AG04450 (cell line): ENCODE measurements around the gene ASPSCR1. TPM values are rescaled to one million over a fixed set of nuclear protein-coding genes. Genes with fewer than 3 reads are reported as not detected.
"Not testable (repeated sequence)": the region's sequence is repeated elsewhere in the genome, so short reads cannot be mapped to it uniquely, and the experiment has no call there.

Experiments used
- CTCF ChIA-PET: fragments of 300-600, 350-600 bp; formaldehyde crosslinking; extraction: SDS; loops from one replicate; lab custom pipeline; 2022; ENCODE audit warnings: antibody characterized with exemption, inconsistent platforms; lab: Charles Lee
- POLR2A ChIA-PET: fragments of 350-600 bp; formaldehyde crosslinking; extraction: SDS; loops from one replicate; lab custom pipeline; 2021; ENCODE audit warnings: antibody characterized with exemption, inconsistent platforms; lab: Yijun Ruan, JAX
- DNase-seq: peaks from one replicate; pipeline ENCODE4 v3.0.0-alpha.2; 2011; ENCODE audit warnings: low read depth, low spot score
- H3K27ac ChIP-seq: one replicate; pipeline ENCODE4 v1.5.1; 2012; ENCODE audit warnings: low read depth, low read length, control low read depth
- H3K27me3 ChIP-seq: one replicate; pipeline ENCODE4 v1.6.0; 2012; ENCODE audit warnings: low read length; ENCODE audit not compliant: control insufficient read depth, insufficient read depth
- H3K4me3 ChIP-seq: 2 replicates; pipeline ENCODE4 v1.5.1; 2011; ENCODE audit warnings: mild to moderate bottlenecking, low read depth, low read length, control low read depth
- H3K9me3 ChIP-seq: 2 replicates; pipeline ENCODE4 v1.5.1; 2012; ENCODE audit warnings: low read length; ENCODE audit not compliant: control insufficient read depth, insufficient read depth
- CTCF ChIP-seq: IDR thresholded peaks from 2 replicates; pipeline ENCODE4 v1.5.1; 2011; ENCODE audit warnings: low read depth, low read length, control low read depth, inconsistent platforms
- polyA plus RNA-seq: library from polyadenylated mRNA; depleted of rRNA; stranded (reverse); fragments of >200 nt; gene quantifications from 2 replicates; pipeline ENCODE4 v1.2.3, GENCODE V29; 2011

Gene ASPSCR1
- polyA plus RNA-seq, 1 experiment, result 7.1 TPM

GRCh38 chr17:81951785-81952684, 25.4 kb upstream of the ASPSCR1 start:
- DNase-seq, result no peak
- no peak overlapping the region for H3K27ac ChIP-seq
- ChIA-PET POLR2A (interaction anchor here (0.6 kb wide), 1 partner anchor 8 kb away, joined by 3 read pairs; no protein-coding TSS in a partner anchor), CTCF (interaction anchor here (0.6 to 2.0 kb wide), 2 partner anchors 11 to 78 kb away, joined by 4 to 7 read pairs; no protein-coding TSS in a partner anchor)
- peaks cover 8% of the 10 kb centered on the region for H3K27me3 ChIP-seq
- H3K9me3 ChIP-seq, result no peaks in the 10 kb centered on the region; the same call in 1 of the 2 replicates
- no peak for TF ChIP-seq CTCF
- H3K4me3 ChIP-seq, result no peak overlapping the region

GRCh38 chr17:81952792-81953228, 24.6 kb upstream of the ASPSCR1 start:
- no peak for DNase-seq
- POLR2A ChIA-PET, result interaction anchor here (0.6 kb wide), 1 partner anchor 8 kb away, joined by 3 read pairs; no protein-coding TSS in a partner anchor
- TF ChIP-seq CTCF, result no peak
- Histone ChIP-seq H3K27ac (no peak overlapping the region), H3K4me3 (no peak overlapping the region), H3K9me3 (no peaks in the 10 kb centered on the region; the same call in 1 of the 2 replicates), H3K27me3 (peaks cover 7% of the 10 kb centered on the region)
- CTCF ChIA-PET, result interaction anchor here (0.6 to 2.0 kb wide), 2 partner anchors 11 to 77 kb away, joined by 4 to 7 read pairs; no protein-coding TSS in a partner anchor

GRCh38 chr17:81953443-81953842, 24.0 kb upstream of the ASPSCR1 start:
- H3K9me3 ChIP-seq, H3K27ac ChIP-seq, DNase-seq, H3K4me3 ChIP-seq, POLR2A ChIA-PET, H3K27me3 ChIP-seq: not testable (repeated sequence)
- CTCF ChIA-PET, result interaction anchor here (2.0 kb wide), 1 partner anchor 77 kb away, joined by 7 read pairs; no protein-coding TSS in a partner anchor

GRCh38 chr17:81954131-81955057, 23.0 kb upstream of the ASPSCR1 start:
- POLR2A ChIA-PET, result no interaction called here
- Histone ChIP-seq H3K27me3 (peaks cover 19% of the 10 kb centered on the region), H3K9me3 (no peaks in the 10 kb centered on the region; the same call in 1 of the 2 replicates), H3K4me3 (no peak overlapping the region), H3K27ac (no peak overlapping the region)
- CTCF ChIA-PET, result interaction anchor here (1.4 to 2.0 kb wide), 2 partner anchors 66 to 76 kb away, joined by 5 to 7 read pairs; no protein-coding TSS in a partner anchor
- no peak for TF ChIP-seq CTCF
- no peak for DNase-seq
